ENCODE measurements around the gene NUDT8. TPM values are rescaled to one million over a fixed set of nuclear protein-coding genes. Genes with fewer than 3 reads are reported as not detected.
"Not testable (repeated sequence)": the region's sequence is repeated elsewhere in the genome, so short reads cannot be mapped to it uniquely, and the experiment has no call there.

The NUDT8 gene
- total RNA-seq, 1 donor from 2014 or later: 5.2 TPM

- no peaks in the 10 kb centered on the region for H3K9me3 ChIP-seq (ENCODE audit: control insufficient read depth in 3 of 3, low read length in 3 of 3)
- H3K9ac ChIP-seq (ENCODE audit: low read depth in 1 of 3, low read length in 3 of 3): no peak overlapping the region
- peaks cover 11 to 24% (median 16%) of the 10 kb centered on the region in 3 donors for H3K4me1 ChIP-seq (ENCODE audit: control insufficient read depth in 3 of 3, insufficient read depth in 3 of 3, low read length in 3 of 3)
- no peak overlapping the region for H3K27ac ChIP-seq (ENCODE audit: low read depth, low read length)
- no peaks in the 10 kb centered on the region for H3K27me3 ChIP-seq (ENCODE audit: control insufficient read depth in 3 of 3, insufficient read depth in 3 of 3, low read length in 3 of 3)
- no peak overlapping the region for H3K4me3 ChIP-seq (ENCODE audit: low read length in 3 of 3)
- no peaks in the 10 kb centered on the region for H3K36me3 ChIP-seq (ENCODE audit: control insufficient read depth in 3 of 3, insufficient read depth in 3 of 3, low read length in 3 of 3)
Measured at GRCh38 chr11:67626970-67627369, 2.8 kb downstream of the NUDT8 start.

- H3K36me3 ChIP-seq (ENCODE audit: control insufficient read depth in 3 of 3, insufficient read depth in 3 of 3, low read length in 3 of 3); H3K27me3 ChIP-seq (ENCODE audit: control insufficient read depth in 3 of 3, insufficient read depth in 3 of 3, low read length in 3 of 3); H3K9ac ChIP-seq (ENCODE audit: low read depth in 1 of 3, low read length in 3 of 3); H3K9me3 ChIP-seq (ENCODE audit: control insufficient read depth in 3 of 3, low read length in 3 of 3); H3K4me3 ChIP-seq (ENCODE audit: low read length in 3 of 3); H3K27ac ChIP-seq (ENCODE audit: low read depth, low read length): not testable (repeated sequence)
- H3K4me1 ChIP-seq (ENCODE audit: control insufficient read depth in 3 of 3, insufficient read depth in 3 of 3, low read length in 3 of 3): peaks cover 11 to 24% (median 16%) of the 10 kb centered on the region in 3 donors
Measured at GRCh38 chr11:67626131-67626833, 3.5 kb downstream of the NUDT8 start.

DNA sequence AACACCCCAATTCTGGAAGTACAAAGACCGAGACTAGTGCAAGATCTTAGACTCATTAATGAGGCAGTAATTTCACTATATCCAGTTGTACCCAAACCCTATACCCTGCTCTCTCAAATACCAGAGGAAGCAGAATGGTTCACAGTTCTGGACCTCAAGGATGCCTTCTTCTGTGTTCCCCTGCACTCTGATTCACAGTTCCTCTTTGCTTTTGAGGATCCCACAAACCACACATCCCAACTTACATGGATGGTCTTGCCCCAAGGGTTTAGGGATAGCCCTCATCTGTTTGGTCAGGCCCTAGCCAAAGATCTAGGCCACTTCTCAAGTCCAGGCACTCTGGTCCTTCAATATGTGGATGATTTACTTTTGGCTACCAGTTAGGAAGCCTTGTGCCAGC lies 5.9 kb downstream of the NUDT8 start:
- not testable (repeated sequence) for H3K4me3 ChIP-seq (ENCODE audit: low read length in 3 of 3); H3K4me1 ChIP-seq (ENCODE audit: control insufficient read depth in 3 of 3, insufficient read depth in 3 of 3, low read length in 3 of 3); H3K27me3 ChIP-seq (ENCODE audit: control insufficient read depth in 3 of 3, insufficient read depth in 3 of 3, low read length in 3 of 3)

GRCh38 chr11:67622905-67623304 lies 6.8 kb downstream of the NUDT8 start:
- not testable (repeated sequence) for H3K27ac ChIP-seq (ENCODE audit: low read depth, low read length); H3K9me3 ChIP-seq (ENCODE audit: control insufficient read depth in 3 of 3, low read length in 3 of 3); H3K4me3 ChIP-seq (ENCODE audit: low read length in 3 of 3); H3K9ac ChIP-seq (ENCODE audit: low read depth in 1 of 3, low read length in 3 of 3); H3K4me1 ChIP-seq (ENCODE audit: control insufficient read depth in 3 of 3, insufficient read depth in 3 of 3, low read length in 3 of 3); H3K36me3 ChIP-seq (ENCODE audit: control insufficient read depth in 3 of 3, insufficient read depth in 3 of 3, low read length in 3 of 3); H3K27me3 ChIP-seq (ENCODE audit: control insufficient read depth in 3 of 3, insufficient read depth in 3 of 3, low read length in 3 of 3)

More for the DNA sequence above, 5.9 kb downstream of the NUDT8 start:
- not testable (repeated sequence) for H3K9ac ChIP-seq (ENCODE audit: low read depth in 1 of 3, low read length in 3 of 3); H3K36me3 ChIP-seq (ENCODE audit: control insufficient read depth in 3 of 3, insufficient read depth in 3 of 3, low read length in 3 of 3); H3K9me3 ChIP-seq (ENCODE audit: control insufficient read depth in 3 of 3, low read length in 3 of 3); H3K27ac ChIP-seq (ENCODE audit: low read depth, low read length)

DNA sequence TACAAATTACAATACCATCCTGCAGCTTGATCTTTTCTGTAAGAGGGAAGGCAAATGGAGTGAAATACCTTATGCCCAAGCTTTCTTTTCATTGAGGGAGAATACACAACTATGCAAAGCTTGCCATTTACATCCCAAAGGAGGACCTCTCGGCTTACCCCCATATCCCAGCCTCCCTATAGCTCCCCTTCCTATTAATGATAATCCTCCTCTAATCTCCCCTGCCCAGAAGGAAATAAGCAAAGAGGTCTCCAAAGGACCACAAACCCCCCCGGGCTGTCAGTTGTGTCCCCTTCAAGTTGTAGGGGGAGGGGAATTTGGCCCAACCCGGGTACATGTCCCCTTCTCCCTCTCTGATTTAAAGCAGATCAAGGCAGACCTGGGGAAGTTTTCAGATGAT lies 7.8 kb downstream of the NUDT8 start:
- H3K4me3 ChIP-seq (ENCODE audit: low read length in 3 of 3); H3K27ac ChIP-seq (ENCODE audit: low read depth, low read length); H3K9ac ChIP-seq (ENCODE audit: low read depth in 1 of 3, low read length in 3 of 3); H3K27me3 ChIP-seq (ENCODE audit: control insufficient read depth in 3 of 3, insufficient read depth in 3 of 3, low read length in 3 of 3); H3K9me3 ChIP-seq (ENCODE audit: control insufficient read depth in 3 of 3, low read length in 3 of 3); H3K4me1 ChIP-seq (ENCODE audit: control insufficient read depth in 3 of 3, insufficient read depth in 3 of 3, low read length in 3 of 3); H3K36me3 ChIP-seq (ENCODE audit: control insufficient read depth in 3 of 3, insufficient read depth in 3 of 3, low read length in 3 of 3): not testable (repeated sequence)

- H3K36me3 ChIP-seq (ENCODE audit: control insufficient read depth in 3 of 3, insufficient read depth in 3 of 3, low read length in 3 of 3); H3K27me3 ChIP-seq (ENCODE audit: control insufficient read depth in 3 of 3, insufficient read depth in 3 of 3, low read length in 3 of 3); H3K9ac ChIP-seq (ENCODE audit: low read depth in 1 of 3, low read length in 3 of 3); H3K4me3 ChIP-seq (ENCODE audit: low read length in 3 of 3); H3K27ac ChIP-seq (ENCODE audit: low read depth, low read length); H3K9me3 ChIP-seq (ENCODE audit: control insufficient read depth in 3 of 3, low read length in 3 of 3): not testable (repeated sequence)
- H3K4me1 ChIP-seq (ENCODE audit: control insufficient read depth in 3 of 3, insufficient read depth in 3 of 3, low read length in 3 of 3): peaks cover 0 to 10% (median 0%) of the 10 kb centered on the region in 3 donors
Measured at GRCh38 chr11:67620621-67621020, 9.1 kb downstream of the NUDT8 start.

DNA sequence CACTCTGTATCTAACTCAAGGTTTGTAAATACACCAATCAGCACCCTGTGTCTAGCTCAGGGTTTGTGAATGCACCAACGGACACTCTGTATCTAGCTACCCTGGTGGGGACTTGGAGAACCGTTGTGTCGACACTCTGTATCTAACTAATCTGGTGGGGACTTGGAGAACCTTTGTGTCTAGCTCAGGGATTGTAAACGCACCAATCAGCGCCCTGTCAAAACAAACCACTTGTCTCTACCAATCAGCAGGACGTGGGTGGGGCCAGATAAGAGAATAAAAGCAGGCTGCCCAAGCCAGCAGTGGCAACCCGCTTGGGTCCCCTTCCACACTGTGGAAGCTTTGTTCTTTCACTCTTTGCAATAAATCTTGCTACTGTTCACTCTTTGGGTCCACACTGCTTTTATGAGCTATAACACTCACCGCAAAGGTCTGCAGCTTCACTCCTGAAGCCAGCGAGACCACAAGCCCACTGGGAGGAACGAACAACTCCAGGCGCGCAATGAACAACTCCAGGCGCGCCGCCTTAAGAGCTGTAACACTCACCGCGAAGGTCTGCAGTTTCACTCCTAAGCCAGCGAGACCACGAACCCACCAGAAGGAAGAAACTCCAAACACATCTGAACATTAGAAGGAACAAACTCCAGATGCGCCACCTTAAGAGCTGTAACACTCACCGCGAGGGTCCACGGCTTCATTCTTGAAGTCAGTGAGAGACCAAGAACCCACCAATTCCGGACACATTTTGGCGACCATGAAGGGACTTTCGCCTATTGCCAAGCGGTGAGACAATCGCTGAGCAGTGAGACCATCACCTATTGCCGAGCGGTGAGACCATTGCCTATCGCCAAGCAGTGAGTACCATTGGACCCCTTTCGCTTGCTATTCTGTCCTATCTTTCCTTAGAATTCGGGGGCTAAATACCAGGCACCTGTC lies 9.8 kb downstream of the NUDT8 start:
- not testable (repeated sequence) for H3K4me3 ChIP-seq (ENCODE audit: low read length in 3 of 3); H3K27ac ChIP-seq (ENCODE audit: low read depth, low read length); H3K9me3 ChIP-seq (ENCODE audit: control insufficient read depth in 3 of 3, low read length in 3 of 3); H3K9ac ChIP-seq (ENCODE audit: low read depth in 1 of 3, low read length in 3 of 3); H3K36me3 ChIP-seq (ENCODE audit: control insufficient read depth in 3 of 3, insufficient read depth in 3 of 3, low read length in 3 of 3)
- peaks cover 10 to 15% (median 14%) of the 10 kb centered on the region in 3 donors for H3K27me3 ChIP-seq (ENCODE audit: control insufficient read depth in 3 of 3, insufficient read depth in 3 of 3, low read length in 3 of 3)
- peaks cover 0 to 17% (median 0%) of the 10 kb centered on the region in 3 donors for H3K4me1 ChIP-seq (ENCODE audit: control insufficient read depth in 3 of 3, insufficient read depth in 3 of 3, low read length in 3 of 3)

DNA sequence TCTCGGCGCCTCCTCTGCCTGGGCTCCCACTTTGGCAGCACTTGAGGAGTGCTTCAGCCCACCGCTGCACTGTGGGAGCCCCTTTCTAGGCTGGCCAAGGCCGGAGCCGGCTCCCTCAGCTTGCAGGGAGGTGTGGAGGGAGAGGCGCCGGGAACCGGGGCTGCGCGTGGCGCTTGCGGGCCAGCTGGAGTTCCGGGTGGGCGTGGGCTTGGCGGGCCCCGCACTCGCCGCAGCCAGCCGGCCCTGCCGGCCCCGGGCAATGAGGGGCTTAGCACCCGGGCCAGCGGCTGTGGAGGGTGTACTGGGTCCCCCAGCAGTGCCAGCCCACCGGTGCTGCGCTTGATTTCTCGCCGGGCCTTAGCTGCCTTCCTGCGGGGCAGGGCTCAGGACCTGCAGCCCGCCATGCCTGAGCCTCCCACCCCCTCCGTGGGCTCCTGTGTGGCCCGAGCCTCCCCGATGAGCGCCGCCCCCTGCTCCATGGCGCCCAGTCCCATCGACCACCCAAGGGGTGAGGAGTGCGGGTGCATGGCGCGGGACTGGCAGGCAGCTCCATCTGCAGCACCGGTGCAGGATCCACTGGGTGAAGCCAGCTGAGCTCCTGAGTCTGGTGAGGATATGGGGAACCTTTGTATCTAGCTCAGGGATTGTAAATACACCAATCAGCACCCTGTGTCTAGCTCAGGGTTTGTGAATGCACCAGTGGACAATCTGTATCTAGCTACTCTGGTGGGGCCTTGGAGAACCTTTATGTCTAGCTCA lies 10.7 kb downstream of the NUDT8 start:
- H3K9me3 ChIP-seq (ENCODE audit: control insufficient read depth in 3 of 3, low read length in 3 of 3); H3K36me3 ChIP-seq (ENCODE audit: control insufficient read depth in 3 of 3, insufficient read depth in 3 of 3, low read length in 3 of 3); H3K4me3 ChIP-seq (ENCODE audit: low read length in 3 of 3); H3K9ac ChIP-seq (ENCODE audit: low read depth in 1 of 3, low read length in 3 of 3); H3K27ac ChIP-seq (ENCODE audit: low read depth, low read length): not testable (repeated sequence)
- Histone ChIP-seq H3K27me3 (ENCODE audit: control insufficient read depth in 3 of 3, insufficient read depth in 3 of 3, low read length in 3 of 3) (peaks cover 11 to 21% (median 19%) of the 10 kb centered on the region in 3 donors), H3K4me1 (ENCODE audit: control insufficient read depth in 3 of 3, insufficient read depth in 3 of 3, low read length in 3 of 3) (peaks cover 2 to 23% (median 5%) of the 10 kb centered on the region in 3 donors)

GRCh38 chr11:67617243-67617953 lies 12.3 kb downstream of the NUDT8 start:
- Histone ChIP-seq H3K27ac (ENCODE audit: low read depth, low read length) (no peak overlapping the region), H3K9ac (ENCODE audit: low read depth in 1 of 3, low read length in 3 of 3) (no peak overlapping the region), H3K27me3 (ENCODE audit: control insufficient read depth in 3 of 3, insufficient read depth in 3 of 3, low read length in 3 of 3) (peaks cover 11 to 21% (median 19%) of the 10 kb centered on the region in 3 donors), H3K4me3 (ENCODE audit: low read length in 3 of 3) (no peak overlapping the region), H3K9me3 (ENCODE audit: control insufficient read depth in 3 of 3, low read length in 3 of 3) (no peaks in the 10 kb centered on the region), H3K4me1 (ENCODE audit: control insufficient read depth in 3 of 3, insufficient read depth in 3 of 3, low read length in 3 of 3) (peaks cover 7 to 28% (median 10%) of the 10 kb centered on the region in 3 donors), H3K36me3 (ENCODE audit: control insufficient read depth in 3 of 3, insufficient read depth in 3 of 3, low read length in 3 of 3) (peaks cover 3 to 11% (median 5%) of the 10 kb centered on the region in 3 donors)
